ENCODE measurements around the gene TPH2. TPM values are rescaled to one million over a fixed set of nuclear protein-coding genes. Genes with fewer than 3 reads are reported as not detected.

Gene TPH2
- total and polyA plus RNA-seq, 2 of the 13 experiments (the other 11 are each of a cell fraction or from before 2014, with no cell fraction given): not detected

DNA sequence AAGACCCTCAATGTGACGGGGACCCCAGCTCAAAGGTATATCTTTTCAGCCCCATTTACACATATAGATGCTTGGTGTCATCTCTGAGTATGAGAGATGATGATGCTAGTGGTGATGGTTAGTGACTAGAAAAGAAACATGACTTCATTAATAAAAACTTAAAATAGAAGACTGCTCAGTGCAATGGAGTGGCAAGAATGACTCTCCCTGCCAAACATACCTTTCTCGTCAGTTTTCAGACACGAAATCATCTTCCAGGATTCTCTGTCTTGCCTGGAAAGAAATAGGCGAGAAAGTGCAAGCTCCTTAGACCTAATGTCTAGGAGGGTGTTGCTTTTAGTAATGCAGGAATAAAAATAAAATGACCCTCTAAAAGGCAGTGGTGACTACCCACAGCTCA lies 71.7 kb downstream of the TPH2 start:
- ATAC-seq: no peak
- BruUV-seq (replicated peaks): no TSS peak
- TF ChIP-seq, protein P1, sequence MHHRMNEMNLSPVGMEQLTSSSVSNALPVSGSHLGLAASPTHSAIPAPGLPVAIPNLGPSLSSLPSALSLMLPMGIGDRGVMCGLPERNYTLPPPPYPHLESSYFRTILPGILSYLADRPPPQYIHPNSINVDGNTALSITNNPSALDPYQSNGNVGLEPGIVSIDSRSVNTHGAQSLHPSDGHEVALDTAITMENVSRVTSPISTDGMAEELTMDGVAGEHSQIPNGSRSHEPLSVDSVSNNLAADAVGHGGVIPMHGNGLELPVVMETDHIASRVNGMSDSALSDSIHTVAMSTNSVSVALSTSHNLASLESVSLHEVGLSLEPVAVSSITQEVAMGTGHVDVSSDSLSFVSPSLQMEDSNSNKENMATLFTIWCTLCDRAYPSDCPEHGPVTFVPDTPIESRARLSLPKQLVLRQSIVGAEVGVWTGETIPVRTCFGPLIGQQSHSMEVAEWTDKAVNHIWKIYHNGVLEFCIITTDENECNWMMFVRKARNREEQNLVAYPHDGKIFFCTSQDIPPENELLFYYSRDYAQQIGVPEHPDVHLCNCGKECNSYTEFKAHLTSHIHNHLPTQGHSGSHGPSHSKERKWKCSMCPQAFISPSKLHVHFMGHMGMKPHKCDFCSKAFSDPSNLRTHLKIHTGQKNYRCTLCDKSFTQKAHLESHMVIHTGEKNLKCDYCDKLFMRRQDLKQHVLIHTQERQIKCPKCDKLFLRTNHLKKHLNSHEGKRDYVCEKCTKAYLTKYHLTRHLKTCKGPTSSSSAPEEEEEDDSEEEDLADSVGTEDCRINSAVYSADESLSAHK (CRISPR knock-in tag; IDR thresholded peaks at IDR 0.05; ENCODE audit: borderline replicate concordance): no peak
- TF ChIP-seq ZNF598 (CRISPR knock-in tag; IDR thresholded peaks at IDR 0.05; ENCODE audit: borderline replicate concordance) (no peak), HOXD1 (CRISPR knock-in tag; IDR thresholded peaks at IDR 0.05) (no peak), GTF3A (CRISPR knock-in tag; conservative IDR thresholded peaks at IDR 0.05) (no peak), ZNF124 (CRISPR knock-in tag; IDR thresholded peaks at IDR 0.05) (no peak), MATR3 (CRISPR knock-in tag; IDR thresholded peaks at IDR 0.05) (no peak), JDP2 (CRISPR knock-in tag; IDR thresholded peaks at IDR 0.05; ENCODE audit: borderline replicate concordance) (no peak), ARNT (IDR thresholded peaks at IDR 0.05) (no peak), ZNF674 (CRISPR knock-in tag; IDR thresholded peaks at IDR 0.05; ENCODE audit: low read depth) (no peak), REXO4 (CRISPR knock-in tag; IDR thresholded peaks at IDR 0.05; ENCODE audit: borderline replicate concordance) (no peak)
- TF ChIP-seq, protein P2, sequence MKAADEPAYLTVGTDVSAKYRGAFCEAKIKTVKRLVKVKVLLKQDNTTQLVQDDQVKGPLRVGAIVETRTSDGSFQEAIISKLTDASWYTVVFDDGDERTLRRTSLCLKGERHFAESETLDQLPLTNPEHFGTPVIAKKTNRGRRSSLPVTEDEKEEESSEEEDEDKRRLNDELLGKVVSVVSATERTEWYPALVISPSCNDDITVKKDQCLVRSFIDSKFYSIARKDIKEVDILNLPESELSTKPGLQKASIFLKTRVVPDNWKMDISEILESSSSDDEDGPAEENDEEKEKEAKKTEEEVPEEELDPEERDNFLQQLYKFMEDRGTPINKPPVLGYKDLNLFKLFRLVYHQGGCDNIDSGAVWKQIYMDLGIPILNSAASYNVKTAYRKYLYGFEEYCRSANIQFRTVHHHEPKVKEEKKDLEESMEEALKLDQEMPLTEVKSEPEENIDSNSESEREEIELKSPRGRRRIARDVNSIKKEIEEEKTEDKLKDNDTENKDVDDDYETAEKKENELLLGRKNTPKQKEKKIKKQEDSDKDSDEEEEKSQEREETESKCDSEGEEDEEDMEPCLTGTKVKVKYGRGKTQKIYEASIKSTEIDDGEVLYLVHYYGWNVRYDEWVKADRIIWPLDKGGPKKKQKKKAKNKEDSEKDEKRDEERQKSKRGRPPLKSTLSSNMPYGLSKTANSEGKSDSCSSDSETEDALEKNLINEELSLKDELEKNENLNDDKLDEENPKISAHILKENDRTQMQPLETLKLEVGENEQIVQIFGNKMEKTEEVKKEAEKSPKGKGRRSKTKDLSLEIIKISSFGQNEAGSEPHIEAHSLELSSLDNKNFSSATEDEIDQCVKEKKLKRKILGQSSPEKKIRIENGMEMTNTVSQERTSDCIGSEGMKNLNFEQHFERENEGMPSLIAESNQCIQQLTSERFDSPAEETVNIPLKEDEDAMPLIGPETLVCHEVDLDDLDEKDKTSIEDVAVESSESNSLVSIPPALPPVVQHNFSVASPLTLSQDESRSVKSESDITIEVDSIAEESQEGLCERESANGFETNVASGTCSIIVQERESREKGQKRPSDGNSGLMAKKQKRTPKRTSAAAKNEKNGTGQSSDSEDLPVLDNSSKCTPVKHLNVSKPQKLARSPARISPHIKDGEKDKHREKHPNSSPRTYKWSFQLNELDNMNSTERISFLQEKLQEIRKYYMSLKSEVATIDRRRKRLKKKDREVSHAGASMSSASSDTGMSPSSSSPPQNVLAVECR (CRISPR knock-in tag; IDR thresholded peaks at IDR 0.05; ENCODE audit: borderline replicate concordance): no peak
- TF ChIP-seq, protein P3, sequence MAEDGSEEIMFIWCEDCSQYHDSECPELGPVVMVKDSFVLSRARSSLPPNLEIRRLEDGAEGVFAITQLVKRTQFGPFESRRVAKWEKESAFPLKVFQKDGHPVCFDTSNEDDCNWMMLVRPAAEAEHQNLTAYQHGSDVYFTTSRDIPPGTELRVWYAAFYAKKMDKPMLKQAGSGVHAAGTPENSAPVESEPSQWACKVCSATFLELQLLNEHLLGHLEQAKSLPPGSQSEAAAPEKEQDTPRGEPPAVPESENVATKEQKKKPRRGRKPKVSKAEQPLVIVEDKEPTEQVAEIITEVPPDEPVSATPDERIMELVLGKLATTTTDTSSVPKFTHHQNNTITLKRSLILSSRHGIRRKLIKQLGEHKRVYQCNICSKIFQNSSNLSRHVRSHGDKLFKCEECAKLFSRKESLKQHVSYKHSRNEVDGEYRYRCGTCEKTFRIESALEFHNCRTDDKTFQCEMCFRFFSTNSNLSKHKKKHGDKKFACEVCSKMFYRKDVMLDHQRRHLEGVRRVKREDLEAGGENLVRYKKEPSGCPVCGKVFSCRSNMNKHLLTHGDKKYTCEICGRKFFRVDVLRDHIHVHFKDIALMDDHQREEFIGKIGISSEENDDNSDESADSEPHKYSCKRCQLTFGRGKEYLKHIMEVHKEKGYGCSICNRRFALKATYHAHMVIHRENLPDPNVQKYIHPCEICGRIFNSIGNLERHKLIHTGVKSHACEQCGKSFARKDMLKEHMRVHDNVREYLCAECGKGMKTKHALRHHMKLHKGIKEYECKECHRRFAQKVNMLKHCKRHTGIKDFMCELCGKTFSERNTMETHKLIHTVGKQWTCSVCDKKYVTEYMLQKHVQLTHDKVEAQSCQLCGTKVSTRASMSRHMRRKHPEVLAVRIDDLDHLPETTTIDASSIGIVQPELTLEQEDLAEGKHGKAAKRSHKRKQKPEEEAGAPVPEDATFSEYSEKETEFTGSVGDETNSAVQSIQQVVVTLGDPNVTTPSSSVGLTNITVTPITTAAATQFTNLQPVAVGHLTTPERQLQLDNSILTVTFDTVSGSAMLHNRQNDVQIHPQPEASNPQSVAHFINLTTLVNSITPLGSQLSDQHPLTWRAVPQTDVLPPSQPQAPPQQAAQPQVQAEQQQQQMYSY (CRISPR knock-in tag; IDR thresholded peaks at IDR 0.05): no peak
- Histone ChIP-seq H3K9ac (ENCODE audit: insufficient read depth, low read depth, low read length) (no peak overlapping the region), H3K27ac (ENCODE audit: extremely low read length, insufficient read depth, low read length) (no peak overlapping the region), H3K4me2 (ENCODE audit: low read depth, low read length) (no peak overlapping the region), H2AFZ (ENCODE audit: low read length) (no peak overlapping the region), H3K36me3 (replicated peaks in 1 of 2; ENCODE audit: control insufficient read depth in 1 of 2, insufficient read depth in 2 of 2, low read length in 2 of 2) (no peaks in the 10 kb centered on the region), H3K4me1 (ENCODE audit: insufficient read depth, low read length) (no peaks in the 10 kb centered on the region), H3K79me2 (ENCODE audit: insufficient read depth, low read length) (no peaks in the 10 kb centered on the region), H3K27me3 (ENCODE audit: control insufficient read depth in 1 of 2, insufficient read depth in 2 of 2, low read length in 2 of 2) (no peaks in the 10 kb centered on the region; a peak in 1 of 5 replicates), H3K4me3 (replicated peaks in 1 of 3; ENCODE audit: insufficient read depth in 1 of 3, low read depth in 2 of 3, low read length in 3 of 3) (no peak overlapping the region), H4K20me1 (ENCODE audit: insufficient read depth, low read length) (no peaks in the 10 kb centered on the region), H3K9me3 (ENCODE audit: low read length) (no peaks in the 10 kb centered on the region)
- no peak for DNase-seq (ENCODE audit: low spot score)
- no peak for FAIRE-seq
- 2% methylated on average over 4 of the region's 4 CpGs for WGBS (ENCODE audit: low lambda C conversion rate)
- intact Hi-C loops (cut with micrococcal nuclease; ENCODE audit: unreplicated experiment) (no loop called here), in situ Hi-C loops (cut with HindIII; ENCODE audit: extremely low pct_ligation_motif_present, low pct_unique_long_range_greater_than_20kb) (no loop called here)
- ChIA-PET CTCF (ENCODE audit: low intra/inter-chr PET ratio, low total read pairs) (no interaction called here), POLR2A (no interaction called here)

All from HepG2 (cell line).